ENCODE results near the gene DOCK3. TPM values are rescaled to one million over a fixed set of nuclear protein-coding genes. Genes with fewer than 3 reads are reported as not detected.

Gene DOCK3
- total RNA-seq, 1 donor from 2014 or later: 6.0 TPM

GRCh38 chr3:51362476-51362875 is 687.7 kb downstream of the DOCK3 start:
- DNase-seq (ENCODE audit: low spot score): peak; percentile 18

GRCh38 chr3:51368276-51368675 is 693.5 kb downstream of the DOCK3 start:
- peak; percentile 36 for DNase-seq (ENCODE audit: low spot score)

GRCh38 chr3:51371943-51372557 is 697.3 kb downstream of the DOCK3 start:
- peak; percentile 66 for DNase-seq (ENCODE audit: low spot score)

- no peak for DNase-seq (ENCODE audit: low spot score)
Measured at GRCh38 chr3:51373658-51374421, 699.1 kb downstream of the DOCK3 start.

GRCh38 chr3:51374456-51374855 is 699.7 kb downstream of the DOCK3 start:
- DNase-seq (ENCODE audit: low spot score): no peak

GRCh38 chr3:51375136-51375535 is 700.4 kb downstream of the DOCK3 start:
- DNase-seq (ENCODE audit: low spot score): no peak

GRCh38 chr3:51375571-51375970 is 700.8 kb downstream of the DOCK3 start:
- DNase-seq (ENCODE audit: low spot score): no peak

- DNase-seq (ENCODE audit: low spot score): no peak
Measured at GRCh38 chr3:51378065-51378464, 703.3 kb downstream of the DOCK3 start.

GRCh38 chr3:51378726-51379125 is 704.0 kb downstream of the DOCK3 start:
- DNase-seq (ENCODE audit: low spot score): no peak

GRCh38 chr3:51379301-51379700 is 704.6 kb downstream of the DOCK3 start:
- no peak for DNase-seq (ENCODE audit: low spot score)

- DNase-seq (ENCODE audit: low spot score): no peak
Measured at GRCh38 chr3:51379746-51380455, 705.2 kb downstream of the DOCK3 start.

GRCh38 chr3:51380601-51381332 is 706.0 kb downstream of the DOCK3 start:
- DNase-seq (ENCODE audit: low spot score): no peak

GRCh38 chr3:51381333-51381705 is 706.6 kb downstream of the DOCK3 start:
- DNase-seq (ENCODE audit: low spot score): no peak

GRCh38 chr3:51382076-51382745 is 707.5 kb downstream of the DOCK3 start:
- DNase-seq (ENCODE audit: low spot score): peak; percentile 29

GRCh38 chr3:51382947-51383578 is 708.3 kb downstream of the DOCK3 start:
- no peak for DNase-seq (ENCODE audit: low spot score)

- no peak for DNase-seq (ENCODE audit: low spot score)
Measured at GRCh38 chr3:51384055-51384725, 709.5 kb downstream of the DOCK3 start.

GRCh38 chr3:51384726-51385473 is 710.2 kb downstream of the DOCK3 start, which contains the start of gene MANF:
Gene MANF, plus strand, starts transcription at chr3:51385291. Its CDS starts 52 bp downstream, at chr3:51385343.
- DNase-seq (ENCODE audit: low spot score): peak; percentile 98

GRCh38 chr3:51385621-51386091 is 710.9 kb downstream of the DOCK3 start:
- peak; percentile 49 for DNase-seq (ENCODE audit: low spot score)

GRCh38 chr3:51386159-51386851 is 711.6 kb downstream of the DOCK3 start:
- peak; percentile 34 for DNase-seq (ENCODE audit: low spot score)

Measured in ureter (tissue), 1 donor.